Loucy (cell line): Measurements from ENCODE around the gene SLC5A11.

ENCODE experiments used
- H2AFZ ChIP-seq: fragments of 200-600 bp; sonication (generic); 2 replicates; pipeline ENCODE4 v1.6.0; 2016; ENCODE audit warnings: antibody characterized with exemption, mild to moderate bottlenecking, low read length, moderate library complexity
- H3F3A ChIP-seq: fragments of 200-600 bp; 2 replicates; pipeline ENCODE4 v1.6.0; 2016; ENCODE audit warnings: antibody characterized with exemption, low read depth, mild to moderate bottlenecking
- H3K27me3 ChIP-seq: fragments of 200-600 bp; sonication (generic); 2 replicates; pipeline ENCODE4 v1.6.1; 2014; ENCODE audit warnings: low read length, mild to moderate bottlenecking; ENCODE audit not compliant: insufficient read depth, poor library complexity, severe bottlenecking
- H3K36me3 ChIP-seq: fragments of 200-600 bp; sonication (generic); 2 replicates; pipeline ENCODE4 v1.6.1; 2016; ENCODE audit warnings: low read length; ENCODE audit not compliant: insufficient read depth
- H3K4me1 ChIP-seq: fragments of 200-600 bp; sonication (generic); 2 replicates; pipeline ENCODE4 v1.5.1; 2014; ENCODE audit warnings: low read length, mild to moderate bottlenecking; ENCODE audit not compliant: insufficient read depth, poor library complexity, severe bottlenecking
- H3K4me2 ChIP-seq: fragments of 200-600 bp; sonication (generic); 2 replicates; pipeline ENCODE4 v1.6.0; 2014; ENCODE audit warnings: antibody characterized with exemption, low read length, low read depth, mild to moderate bottlenecking; ENCODE audit not compliant: poor library complexity, severe bottlenecking
- H3K4me3 ChIP-seq: fragments of 200-600 bp; sonication (generic); 2 replicates; pipeline ENCODE4 v1.5.1; 2014; ENCODE audit warnings: low read length, mild to moderate bottlenecking, mixed read lengths; ENCODE audit not compliant: poor library complexity, severe bottlenecking
- H3K79me2 ChIP-seq: fragments of 200-600 bp; sonication (generic); 2 replicates; pipeline ENCODE4 v1.6.1; 2014; ENCODE audit warnings: low read length; ENCODE audit not compliant: insufficient read depth
- H3K9ac ChIP-seq: fragments of 200-600 bp; sonication (generic); 2 replicates; pipeline ENCODE4 v1.6.0; 2014; ENCODE audit warnings: mild to moderate bottlenecking, low read depth, low read length, moderate library complexity; ENCODE audit not compliant: poor library complexity, severe bottlenecking
- H3K9me2 ChIP-seq: fragments of 200-600 bp; sonication (generic); replicated peaks from 2 replicates; pipeline ENCODE4 v1.6.1; 2016; ENCODE audit warnings: low read depth, low read length, mixed read lengths
- H3K9me3 ChIP-seq: fragments of 200-600 bp; sonication (generic); 2 replicates; pipeline ENCODE4 v1.6.1; 2014; ENCODE audit warnings: mild to moderate bottlenecking, antibody characterized with exemption, low read length, low read depth; ENCODE audit not compliant: insufficient read depth
- H4K20me1 ChIP-seq: fragments of 200-600 bp; sonication (generic); 2 replicates; pipeline ENCODE4 v1.6.0; 2014; ENCODE audit warnings: antibody characterized with exemption, low read length, mild to moderate bottlenecking; ENCODE audit not compliant: insufficient read depth, poor library complexity, severe bottlenecking
- CTCF ChIP-seq: fragments of 200-600 bp; sonication (generic); conservative IDR thresholded peaks from 2 replicates; pipeline ENCODE4 v1.5.1; 2014; ENCODE audit warnings: mild to moderate bottlenecking, antibody characterized with exemption, low read length
- EZH2phosphoT487 ChIP-seq: fragments of 200-600 bp; IDR thresholded peaks from 2 replicates; pipeline ENCODE4 v1.6.1; 2018; ENCODE audit warnings: antibody characterized with exemption, mild to moderate bottlenecking, moderate library complexity, borderline replicate concordance

SLC5A11 gene

GRCh38 chr16:24850289-24850938 is 4.7 kb downstream of the SLC5A11 start:
- no peaks in the 10 kb centered on the region for H3K36me3 ChIP-seq
- H2AFZ ChIP-seq = no peak overlapping the region
- H3K9me2 ChIP-seq = no peaks in the 10 kb centered on the region
- no peaks in the 10 kb centered on the region for H3K4me1 ChIP-seq
- no peak for TF ChIP-seq EZH2phosphoT487
- no peak for TF ChIP-seq CTCF
- H3K9ac ChIP-seq = no peak overlapping the region
- H3K79me2 ChIP-seq = no peaks in the 10 kb centered on the region
- no peak overlapping the region for H3K4me3 ChIP-seq
- no peaks in the 10 kb centered on the region for H3K27me3 ChIP-seq
- no peaks in the 10 kb centered on the region for H4K20me1 ChIP-seq
- H3K9me3 ChIP-seq = no peaks in the 10 kb centered on the region
- no peak overlapping the region for H3K4me2 ChIP-seq
- no peaks in the 10 kb centered on the region for H3F3A ChIP-seq

DNA sequence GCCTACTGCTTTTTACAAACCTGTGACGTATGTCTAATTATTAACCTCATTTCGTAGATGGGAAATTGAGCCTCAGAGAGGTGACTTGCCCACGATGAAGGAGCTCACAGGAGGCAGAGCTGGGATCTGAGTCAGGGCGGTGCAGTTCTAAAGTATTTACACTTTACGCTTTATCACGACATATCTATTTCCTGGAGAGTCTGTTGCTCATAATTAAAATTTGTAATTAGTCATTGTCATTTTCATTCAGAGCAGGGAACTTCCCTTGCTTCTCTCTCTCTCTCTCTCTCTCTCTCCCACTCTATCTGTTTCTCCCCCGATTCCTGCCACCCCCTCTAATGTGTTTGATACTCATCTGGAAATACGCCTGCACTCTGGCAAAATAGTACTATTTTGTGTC is 5.9 kb downstream of the SLC5A11 start:
- Histone ChIP-seq H3K9me3 (no peaks in the 10 kb centered on the region), H4K20me1 (no peaks in the 10 kb centered on the region), H3K79me2 (no peaks in the 10 kb centered on the region), H3K4me3 (no peak overlapping the region), H3K27me3 (no peaks in the 10 kb centered on the region), H3F3A (no peaks in the 10 kb centered on the region), H3K36me3 (no peaks in the 10 kb centered on the region), H3K4me2 (no peak overlapping the region), H2AFZ (no peak overlapping the region), H3K9ac (no peak overlapping the region), H3K9me2 (no peaks in the 10 kb centered on the region), H3K4me1 (no peaks in the 10 kb centered on the region)
- no peak for TF ChIP-seq EZH2phosphoT487
- TF ChIP-seq CTCF = no peak

GRCh38 chr16:24852281-24852721 is 6.5 kb downstream of the SLC5A11 start:
- Histone ChIP-seq H3K9me3 (no peaks in the 10 kb centered on the region), H3K27me3 (no peaks in the 10 kb centered on the region), H3K4me3 (no peak overlapping the region), H4K20me1 (no peaks in the 10 kb centered on the region), H3F3A (no peaks in the 10 kb centered on the region), H3K4me2 (no peak overlapping the region), H2AFZ (no peak overlapping the region), H3K36me3 (no peaks in the 10 kb centered on the region), H3K9ac (no peak overlapping the region), H3K4me1 (no peaks in the 10 kb centered on the region), H3K79me2 (no peaks in the 10 kb centered on the region), H3K9me2 (no peaks in the 10 kb centered on the region)
- TF ChIP-seq EZH2phosphoT487 (no peak), CTCF (no peak)
